Right kidney (tissue), 1 donor: ENCODE results near the gene DLAT.
"Not testable (repeated sequence)": the region's sequence is repeated elsewhere in the genome, so short reads cannot be mapped to it uniquely, and the experiment has no call there.

ENCODE experiments used
- DNase-seq: peaks from one replicate; pipeline ENCODE4 v3.0.0-alpha.2; 2016

The DLAT gene

GRCh38 chr11:112046647-112047046 lies 21.4 kb downstream of the DLAT start:
- not testable (repeated sequence) for DNase-seq

GRCh38 chr11:112048256-112048655 lies 23.0 kb downstream of the DLAT start:
- DNase-seq: not testable (repeated sequence)

GRCh38 chr11:112049777-112050176 lies 24.6 kb downstream of the DLAT start:
- no peak for DNase-seq

GRCh38 chr11:112050721-112051120 lies 25.5 kb downstream of the DLAT start:
- no peak for DNase-seq

GRCh38 chr11:112051768-112052167 lies 26.6 kb downstream of the DLAT start:
- no peak for DNase-seq

GRCh38 chr11:112057170-112057569 lies 32.0 kb downstream of the DLAT start:
- DNase-seq: no peak

- DNase-seq: no peak
Observed at GRCh38 chr11:112058103-112058502, 32.9 kb downstream of the DLAT start.

- no peak for DNase-seq
Observed at GRCh38 chr11:112062923-112063322, 37.7 kb downstream of the DLAT start.

- DNase-seq: peak; percentile 92
Observed at GRCh38 chr11:112073941-112074811, 49.0 kb downstream of the DLAT start, which contains the start of the genes NKAPD1 and PIH1D2. NKAPD1 (plus strand) TSS chr11:112074299; CDS start chr11:112075575, 1,276 bp downstream. PIH1D2 (minus strand) TSS chr11:112074017; CDS start chr11:112073174, 843 bp downstream.

GRCh38 chr11:112082729-112083128 lies 57.5 kb downstream of the DLAT start:
- no peak for DNase-seq

GRCh38 chr11:112085822-112086421 lies 60.7 kb downstream of the DLAT start:
- no peak for DNase-seq

GRCh38 chr11:112086422-112087191 lies 61.4 kb downstream of the DLAT start, which contains the start of the genes SDHD and TIMM8B:
SDHD (plus strand) TSS chr11:112086873; CDS start chr11:112086908, 35 bp downstream.
TIMM8B (minus strand) TSS chr11:112086756; CDS start chr11:112086723, 33 bp downstream.
- peak; percentile 90 for DNase-seq

- no peak for DNase-seq
Observed at GRCh38 chr11:112087212-112087611, 62.0 kb downstream of the DLAT start.

GRCh38 chr11:112095302-112095701 lies 70.1 kb downstream of the DLAT start:
- DNase-seq: not testable (repeated sequence)

- no peak for DNase-seq
Observed at GRCh38 chr11:112096194-112096593, 71.0 kb downstream of the DLAT start.

GRCh38 chr11:112097734-112098528 lies 72.7 kb downstream of the DLAT start:
- no peak for DNase-seq

- DNase-seq: no peak
Observed at GRCh38 chr11:112100462-112100861, 75.3 kb downstream of the DLAT start.

- DNase-seq: no peak
Observed at GRCh38 chr11:112103446-112103845, 78.2 kb downstream of the DLAT start.

GRCh38 chr11:112106070-112106469 lies 80.9 kb downstream of the DLAT start:
- no peak for DNase-seq
